Lower lobe of right lung (tissue), 2 donors: ENCODE measurements around the gene TNFRSF19. TPM values are rescaled to one million over a fixed set of nuclear protein-coding genes. Genes with fewer than 3 reads are reported as not detected.

ENCODE experiments used
- ATAC-seq, 2 donors: fragments of 200-7000 bp; cut with Tn5 transposase; one replicate each; pipeline ENCODE4 v1.9.1; 2020 to 2022; ENCODE audit warnings: mild to moderate bottlenecking in 2 of 2, moderate library complexity in 2 of 2
- DNase-seq: peaks from one replicate; pipeline ENCODE4 v3.0.0-alpha.2; 2020
- H3K27ac ChIP-seq: fragments of 200-600 bp; one replicate; pipeline ENCODE4 v1.8.0; 2022
- H3K27me3 ChIP-seq: fragments of 200-600 bp; one replicate; pipeline ENCODE4 v1.8.0; 2022; ENCODE audit warnings: low read depth
- H3K36me3 ChIP-seq: fragments of 200-600 bp; one replicate; pipeline ENCODE4 v1.8.0; 2022; ENCODE audit warnings: mild to moderate bottlenecking
- H3K4me1 ChIP-seq: fragments of 200-600 bp; one replicate; pipeline ENCODE4 v1.8.0; 2022
- H3K4me3 ChIP-seq: fragments of 200-600 bp; one replicate; pipeline ENCODE4 v1.8.0; 2022; ENCODE audit warnings: mild to moderate bottlenecking
- H3K9me3 ChIP-seq: fragments of 200-600 bp; one replicate; pipeline ENCODE4 v1.8.0; 2022
- intact Hi-C: fragments of 100-400 bp; cut with DNase I; formaldehyde crosslinking; loops from one replicate; pipeline ENCODE4 v1.11.0; 2022
- total RNA-seq: library from RNA; stranded (reverse); fragmentation: NEBNext Ultra II Directional; extraction: Animal tissue kit (Norgen Biotek cat#: 25700); gene quantifications from one replicate; pipeline ENCODE4 v1.2.1, GENCODE V29; 2021
- TF ChIP-seq, protein P1 (sequence below): fragments of 200-600 bp; IDR thresholded peaks from one replicate; pipeline ENCODE4 v1.8.0; 2022; ENCODE audit warnings: antibody characterized with exemption, mild to moderate bottlenecking
- donor health status: DM: no; HTN: yes; CAD: no; lungs with severe emphysema.

The TNFRSF19 gene
- total RNA-seq, 1 donor from 2014 or later = 21.1 TPM

- TF ChIP-seq, protein P1, sequence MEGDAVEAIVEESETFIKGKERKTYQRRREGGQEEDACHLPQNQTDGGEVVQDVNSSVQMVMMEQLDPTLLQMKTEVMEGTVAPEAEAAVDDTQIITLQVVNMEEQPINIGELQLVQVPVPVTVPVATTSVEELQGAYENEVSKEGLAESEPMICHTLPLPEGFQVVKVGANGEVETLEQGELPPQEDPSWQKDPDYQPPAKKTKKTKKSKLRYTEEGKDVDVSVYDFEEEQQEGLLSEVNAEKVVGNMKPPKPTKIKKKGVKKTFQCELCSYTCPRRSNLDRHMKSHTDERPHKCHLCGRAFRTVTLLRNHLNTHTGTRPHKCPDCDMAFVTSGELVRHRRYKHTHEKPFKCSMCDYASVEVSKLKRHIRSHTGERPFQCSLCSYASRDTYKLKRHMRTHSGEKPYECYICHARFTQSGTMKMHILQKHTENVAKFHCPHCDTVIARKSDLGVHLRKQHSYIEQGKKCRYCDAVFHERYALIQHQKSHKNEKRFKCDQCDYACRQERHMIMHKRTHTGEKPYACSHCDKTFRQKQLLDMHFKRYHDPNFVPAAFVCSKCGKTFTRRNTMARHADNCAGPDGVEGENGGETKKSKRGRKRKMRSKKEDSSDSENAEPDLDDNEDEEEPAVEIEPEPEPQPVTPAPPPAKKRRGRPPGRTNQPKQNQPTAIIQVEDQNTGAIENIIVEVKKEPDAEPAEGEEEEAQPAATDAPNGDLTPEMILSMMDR = no peak
- H3K4me1 ChIP-seq = no peaks in the 10 kb centered on the region
- H3K4me3 ChIP-seq = no peak overlapping the region
- ATAC-seq (no peak), DNase-seq (no peak)
- intact Hi-C loops = no loop called here
- peaks cover 3% of the 10 kb centered on the region for H3K27me3 ChIP-seq
- no peaks in the 10 kb centered on the region for H3K36me3 ChIP-seq
- H3K27ac ChIP-seq = no peak overlapping the region
- H3K9me3 ChIP-seq = no peaks in the 10 kb centered on the region
These were observed 17.6 kb upstream of the TNFRSF19 start for GRCh38 chr13:23552661-23553060.

DNA sequence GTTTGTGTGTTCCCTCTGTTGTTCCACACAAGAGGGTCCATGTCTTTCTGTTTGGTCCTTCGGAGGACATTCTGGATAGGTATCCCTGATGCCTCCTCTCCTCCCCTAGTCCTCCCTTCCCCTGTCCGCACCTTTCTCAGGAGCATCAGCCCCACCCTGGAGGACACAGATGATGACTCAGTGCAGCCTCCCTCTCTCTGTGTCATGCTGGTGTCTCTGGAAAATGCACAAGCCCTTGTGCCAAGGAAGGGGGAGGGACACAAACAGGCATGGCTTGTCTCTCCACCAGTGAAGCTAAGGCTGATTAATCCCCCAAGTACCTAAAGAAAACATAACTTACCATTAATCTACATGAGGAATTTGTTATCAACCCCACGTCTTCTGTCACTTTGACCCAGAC is 16.2 kb upstream of the TNFRSF19 start:
- intact Hi-C loops = no loop called here
- Histone ChIP-seq H3K4me1 (no peaks in the 10 kb centered on the region), H3K27ac (no peak overlapping the region), H3K27me3 (no peaks in the 10 kb centered on the region), H3K9me3 (no peaks in the 10 kb centered on the region), H3K4me3 (no peak overlapping the region), H3K36me3 (no peaks in the 10 kb centered on the region)
- ATAC-seq (no peak), DNase-seq (no peak)
- TF ChIP-seq, protein P1 = no peak

GRCh38 chr13:23557043-23557442 is 13.2 kb upstream of the TNFRSF19 start:
- TF ChIP-seq, protein P1 = no peak
- Histone ChIP-seq H3K36me3 (no peaks in the 10 kb centered on the region), H3K27me3 (no peaks in the 10 kb centered on the region), H3K9me3 (no peaks in the 10 kb centered on the region), H3K4me1 (peaks cover 8% of the 10 kb centered on the region), H3K27ac (no peak overlapping the region), H3K4me3 (no peak overlapping the region)
- DNase-seq = no peak
- intact Hi-C loops = no loop called here
- ATAC-seq = no peak

GRCh38 chr13:23557733-23558132 is 12.5 kb upstream of the TNFRSF19 start:
- Histone ChIP-seq H3K36me3 (no peaks in the 10 kb centered on the region), H3K9me3 (no peaks in the 10 kb centered on the region), H3K4me3 (no peak overlapping the region), H3K27me3 (no peaks in the 10 kb centered on the region), H3K27ac (no peak overlapping the region), H3K4me1 (peaks cover 8% of the 10 kb centered on the region)
- no peak for ATAC-seq
- intact Hi-C loops = no loop called here
- DNase-seq = no peak
- TF ChIP-seq, protein P1 = no peak

DNA sequence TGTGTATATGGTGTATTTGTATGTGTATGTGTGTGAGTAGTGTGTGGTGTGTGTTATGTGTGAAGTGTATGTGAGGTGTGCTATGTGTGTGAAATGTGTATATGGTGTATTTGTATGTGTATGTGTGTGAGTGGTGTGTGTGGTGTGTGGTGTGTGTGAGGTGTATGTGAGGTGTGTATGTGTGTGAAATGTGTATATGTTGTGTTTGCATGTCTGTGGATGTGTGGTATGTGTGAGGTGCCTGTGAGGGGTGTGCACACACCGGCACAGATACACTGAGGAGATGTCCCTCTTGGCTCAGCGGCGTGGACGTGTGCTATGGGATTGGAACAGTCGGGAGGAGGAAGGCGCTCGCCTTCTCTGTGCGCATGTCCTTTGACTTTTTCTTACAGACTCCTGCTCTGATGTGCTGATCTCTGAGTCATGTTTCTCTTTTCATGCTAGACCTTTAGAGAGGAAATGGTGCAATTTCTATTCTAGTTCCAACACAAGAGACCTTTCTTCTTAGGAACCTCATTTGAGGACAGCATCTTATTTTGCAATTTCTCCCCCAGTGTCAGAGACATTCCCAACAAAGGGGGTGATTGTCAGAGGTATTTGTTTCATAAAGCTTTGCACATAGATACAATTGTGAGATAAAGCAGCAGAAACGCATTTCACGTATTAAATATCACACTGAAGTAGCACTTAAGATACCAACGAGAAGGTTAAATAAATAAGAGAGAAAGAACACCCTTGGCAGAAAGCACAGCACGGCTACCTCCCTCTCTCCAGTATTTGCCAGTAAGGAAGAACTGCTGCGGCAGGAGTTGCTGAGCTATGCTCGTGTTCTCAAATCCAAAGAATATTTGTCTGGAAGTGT is 11.3 kb upstream of the TNFRSF19 start:
- intact Hi-C loops = no loop called here
- peak; percentile 90 to 93 for ATAC-seq
- DNase-seq = peak; percentile 71
- no peaks in the 10 kb centered on the region for H3K27me3 ChIP-seq
- no peak overlapping the region for H3K4me3 ChIP-seq
- H3K4me1 ChIP-seq = peaks cover 8% of the 10 kb centered on the region
- TF ChIP-seq, protein P1 = no peak
- no peaks in the 10 kb centered on the region for H3K9me3 ChIP-seq
- peak overlapping the region; percentile 65 for H3K27ac ChIP-seq
- H3K36me3 ChIP-seq = no peaks in the 10 kb centered on the region
